HG03196 (cell line): Measurements from ENCODE around the gene TMEM267.
"Not testable (repeated sequence)": the region's sequence is repeated elsewhere in the genome, so short reads cannot be mapped to it uniquely, and the experiment has no call there.

Experiments
- ATAC-seq: cut with Tn5 transposase; IDR thresholded peaks from one replicate; pipeline ENCODE4 v1.9.1; 2021; ENCODE audit not compliant: unreplicated experiment

The TMEM267 gene

GRCh38 chr5:43483298-43484105 lies at the start of gene TMEM267:
Gene TMEM267, minus strand, starts transcription at chr5:43483865. Its CDS starts 29,896 bp downstream, at chr5:43453969.
- peak; percentile 90 for ATAC-seq

- no peak for ATAC-seq
Measured at GRCh38 chr5:43530648-43531047, 47.0 kb upstream of the TMEM267 start.

GRCh38 chr5:43523662-43524072 lies 40.0 kb upstream of the TMEM267 start:
- ATAC-seq = no peak

GRCh38 chr5:43520615-43521014 lies 37.0 kb upstream of the TMEM267 start:
- no peak for ATAC-seq

GRCh38 chr5:43515678-43516048 lies 32.0 kb upstream of the TMEM267 start:
- ATAC-seq = no peak

- peak; percentile 99 for ATAC-seq
Measured at GRCh38 chr5:43514816-43515677, 31.4 kb upstream of the TMEM267 start, which contains the start of gene C5orf34. Gene C5orf34, minus strand, starts transcription at chr5:43515148. Its CDS starts 5,809 bp downstream, at chr5:43509339.

- peak; percentile 25 for ATAC-seq
Measured at GRCh38 chr5:43514471-43514815, 30.8 kb upstream of the TMEM267 start.

- no peak for ATAC-seq
Measured at GRCh38 chr5:43514025-43514424, 30.4 kb upstream of the TMEM267 start.

GRCh38 chr5:43511062-43511461 lies 27.4 kb upstream of the TMEM267 start:
- ATAC-seq = not testable (repeated sequence)

GRCh38 chr5:43498581-43498980 lies 14.9 kb upstream of the TMEM267 start:
- no peak for ATAC-seq

- no peak for ATAC-seq
Measured at GRCh38 chr5:43497311-43498104, 13.8 kb upstream of the TMEM267 start.

GRCh38 chr5:43491326-43491725 lies 7.7 kb upstream of the TMEM267 start:
- ATAC-seq = no peak

- ATAC-seq = no peak
Measured at GRCh38 chr5:43486353-43486752, 2.7 kb upstream of the TMEM267 start.

- ATAC-seq = no peak
Measured at GRCh38 chr5:43485406-43485805, 1.7 kb upstream of the TMEM267 start.

GRCh38 chr5:43484106-43484849 lies 613 bp upstream of the TMEM267 start:
- ATAC-seq = peak; percentile 73

GRCh38 chr5:43482490-43483297 lies 971 bp downstream of the TMEM267 start:
- no peak for ATAC-seq

- no peak for ATAC-seq
Measured at GRCh38 chr5:43469671-43470391, 13.8 kb downstream of the TMEM267 start.

- no peak for ATAC-seq
Measured at GRCh38 chr5:43467100-43467499, 16.6 kb downstream of the TMEM267 start.

- ATAC-seq = not testable (repeated sequence)
Measured at GRCh38 chr5:43465455-43465854, 18.2 kb downstream of the TMEM267 start.
